ENCODE data around the gene GFOD1. TPM values are rescaled to one million over a fixed set of nuclear protein-coding genes. Genes with fewer than 3 reads are reported as not detected.

Gene GFOD1
- total RNA-seq, 1 donor from 2014 or later: 0.81 TPM

DNA sequence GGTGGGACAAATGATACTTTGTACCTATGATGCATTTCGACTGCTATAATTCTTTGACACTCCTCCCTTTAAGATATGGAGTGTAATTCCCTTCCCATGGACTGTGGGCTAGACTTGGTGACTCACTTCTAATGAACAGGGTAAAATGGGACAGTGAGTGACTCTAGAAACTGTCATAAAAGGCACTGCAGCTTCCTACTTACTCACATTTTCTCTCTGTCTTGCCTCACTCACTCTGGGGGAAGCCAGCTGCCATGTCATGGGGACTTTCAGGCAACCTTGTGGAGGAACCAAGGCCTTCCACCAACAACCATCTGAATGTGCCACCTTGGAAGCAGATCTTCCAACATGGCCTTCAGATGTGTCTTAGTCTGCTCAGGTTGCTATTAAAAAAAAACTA, 12.9 kb upstream of the GFOD1 start:
- no peaks in the 10 kb centered on the region for H3K27me3 Mint-ChIP-seq
- peaks cover 8% of the 10 kb centered on the region for H3K4me1 Mint-ChIP-seq (ENCODE audit: low read depth)
- no peak for DNase-seq (ENCODE audit: low spot score, unreplicated experiment)
- H3K4me3 Mint-ChIP-seq (ENCODE audit: low read depth): no peak overlapping the region
- H3K9me3 Mint-ChIP-seq (ENCODE audit: low read depth): peaks cover 4% of the 10 kb centered on the region
- H3K27ac Mint-ChIP-seq: no peak overlapping the region
- no peaks in the 10 kb centered on the region for H3K36me3 Mint-ChIP-seq (ENCODE audit: insufficient read depth)
- TF ChIP-seq, protein P1, sequence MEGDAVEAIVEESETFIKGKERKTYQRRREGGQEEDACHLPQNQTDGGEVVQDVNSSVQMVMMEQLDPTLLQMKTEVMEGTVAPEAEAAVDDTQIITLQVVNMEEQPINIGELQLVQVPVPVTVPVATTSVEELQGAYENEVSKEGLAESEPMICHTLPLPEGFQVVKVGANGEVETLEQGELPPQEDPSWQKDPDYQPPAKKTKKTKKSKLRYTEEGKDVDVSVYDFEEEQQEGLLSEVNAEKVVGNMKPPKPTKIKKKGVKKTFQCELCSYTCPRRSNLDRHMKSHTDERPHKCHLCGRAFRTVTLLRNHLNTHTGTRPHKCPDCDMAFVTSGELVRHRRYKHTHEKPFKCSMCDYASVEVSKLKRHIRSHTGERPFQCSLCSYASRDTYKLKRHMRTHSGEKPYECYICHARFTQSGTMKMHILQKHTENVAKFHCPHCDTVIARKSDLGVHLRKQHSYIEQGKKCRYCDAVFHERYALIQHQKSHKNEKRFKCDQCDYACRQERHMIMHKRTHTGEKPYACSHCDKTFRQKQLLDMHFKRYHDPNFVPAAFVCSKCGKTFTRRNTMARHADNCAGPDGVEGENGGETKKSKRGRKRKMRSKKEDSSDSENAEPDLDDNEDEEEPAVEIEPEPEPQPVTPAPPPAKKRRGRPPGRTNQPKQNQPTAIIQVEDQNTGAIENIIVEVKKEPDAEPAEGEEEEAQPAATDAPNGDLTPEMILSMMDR (IDR thresholded peaks at IDR 0.05; ENCODE audit: unreplicated experiment): no peak

- TF ChIP-seq, protein P1 (IDR thresholded peaks at IDR 0.05; ENCODE audit: unreplicated experiment): no peak
- Mint-ChIP-seq H3K9me3 (ENCODE audit: low read depth) (peaks cover 4% of the 10 kb centered on the region), H3K4me1 (ENCODE audit: low read depth) (peaks cover 8% of the 10 kb centered on the region), H3K4me3 (ENCODE audit: low read depth) (no peak overlapping the region), H3K27ac (no peak overlapping the region), H3K36me3 (ENCODE audit: insufficient read depth) (no peaks in the 10 kb centered on the region), H3K27me3 (peaks cover 4% of the 10 kb centered on the region)
- no peak for DNase-seq (ENCODE audit: low spot score, unreplicated experiment)
Observed at GRCh38 chr6:13496513-13497190, 9.3 kb upstream of the GFOD1 start.

GRCh38 chr6:13495818-13496217, 8.4 kb upstream of the GFOD1 start:
- Mint-ChIP-seq H3K27ac (no peak overlapping the region), H3K9me3 (ENCODE audit: low read depth) (no peaks in the 10 kb centered on the region), H3K27me3 (peaks cover 12% of the 10 kb centered on the region), H3K4me1 (ENCODE audit: low read depth) (peaks cover 8% of the 10 kb centered on the region), H3K36me3 (ENCODE audit: insufficient read depth) (no peaks in the 10 kb centered on the region), H3K4me3 (ENCODE audit: low read depth) (no peak overlapping the region)
- TF ChIP-seq, protein P1 (IDR thresholded peaks at IDR 0.05; ENCODE audit: unreplicated experiment): no peak
- no peak for DNase-seq (ENCODE audit: low spot score, unreplicated experiment)

DNA sequence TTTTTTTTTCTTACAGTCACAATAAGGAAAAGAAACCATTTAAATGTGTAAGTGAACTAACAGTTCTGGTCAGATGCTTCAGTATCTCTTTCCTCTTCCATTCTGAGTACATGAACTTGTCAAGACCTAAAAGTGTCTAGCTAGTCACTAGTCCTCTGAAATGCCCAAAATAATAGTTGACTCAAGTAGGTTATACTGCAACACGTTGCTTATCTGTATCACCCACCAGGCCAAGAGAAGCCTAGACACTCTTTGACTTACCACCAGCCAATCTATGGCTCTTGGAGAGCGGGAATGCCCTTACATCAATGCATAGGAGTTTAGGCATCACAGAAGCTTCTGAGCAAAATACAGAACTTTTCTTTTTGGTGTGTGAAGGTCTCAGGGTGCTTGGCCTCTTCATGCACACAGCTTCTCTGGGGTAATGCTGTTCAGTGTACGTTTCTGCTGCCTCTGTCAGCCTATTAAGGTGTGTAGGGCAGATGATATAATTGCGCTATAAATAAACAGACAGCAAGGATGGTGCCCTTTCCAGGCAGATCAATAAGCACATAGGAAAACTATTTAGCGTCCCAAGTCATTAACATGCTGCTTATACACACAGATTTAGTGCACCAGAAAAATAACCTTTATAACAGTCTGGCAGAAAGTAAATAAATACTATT, 7.8 kb upstream of the GFOD1 start:
- no peak for DNase-seq (ENCODE audit: low spot score, unreplicated experiment)
- Mint-ChIP-seq H3K9me3 (ENCODE audit: low read depth) (no peaks in the 10 kb centered on the region), H3K27ac (no peak overlapping the region), H3K4me3 (ENCODE audit: low read depth) (no peak overlapping the region), H3K4me1 (ENCODE audit: low read depth) (peaks cover 8% of the 10 kb centered on the region), H3K27me3 (peaks cover 18% of the 10 kb centered on the region), H3K36me3 (ENCODE audit: insufficient read depth) (no peaks in the 10 kb centered on the region)
- TF ChIP-seq, protein P1 (IDR thresholded peaks at IDR 0.05; ENCODE audit: unreplicated experiment): no peak

DNA sequence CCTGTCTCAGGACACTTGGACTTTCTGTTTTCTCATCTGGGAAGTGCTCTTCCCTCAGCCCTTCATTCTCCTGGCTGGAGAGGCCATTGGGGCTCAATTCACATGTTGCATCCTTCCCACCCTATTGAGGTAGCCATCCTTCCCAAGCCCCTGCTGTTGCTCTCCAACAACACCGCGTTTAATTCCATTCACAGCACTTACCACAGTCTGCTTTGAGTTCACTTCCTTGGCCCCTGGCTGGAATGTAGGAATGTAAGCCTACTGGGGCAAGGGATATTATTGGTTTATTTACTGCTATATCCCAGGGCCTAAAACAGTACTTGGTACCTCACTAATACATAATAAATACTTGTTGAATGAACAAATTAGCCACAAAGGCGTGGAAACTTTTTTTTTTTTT, 6.7 kb upstream of the GFOD1 start:
- peaks cover 8% of the 10 kb centered on the region for H3K4me1 Mint-ChIP-seq (ENCODE audit: low read depth)
- TF ChIP-seq, protein P1 (IDR thresholded peaks at IDR 0.05; ENCODE audit: unreplicated experiment): no peak
- H3K36me3 Mint-ChIP-seq (ENCODE audit: insufficient read depth): no peaks in the 10 kb centered on the region
- H3K27me3 Mint-ChIP-seq: peaks cover 23% of the 10 kb centered on the region
- no peak overlapping the region for H3K4me3 Mint-ChIP-seq (ENCODE audit: low read depth)
- H3K27ac Mint-ChIP-seq: no peak overlapping the region
- no peak for DNase-seq (ENCODE audit: low spot score, unreplicated experiment)
- H3K9me3 Mint-ChIP-seq (ENCODE audit: low read depth): no peaks in the 10 kb centered on the region

All from progenitor cell of endocrine pancreas (in vitro differentiated cells).